Measurements from ENCODE around the gene UGT8. TPM values are rescaled to one million over a fixed set of nuclear protein-coding genes. Genes with fewer than 3 reads are reported as not detected.

Gene UGT8
- total and polyA plus RNA-seq, 4 donors = not detected

GRCh38 chr4:114658776-114659175 lies 60.2 kb downstream of the UGT8 start:
- Histone ChIP-seq H3K9me3 (ENCODE audit: control insufficient read depth in 4 of 4, low read length in 3 of 4) (no peaks in the 10 kb centered on the region), H3K36me3 (ENCODE audit: control insufficient read depth in 4 of 4, insufficient read depth in 3 of 4, low read depth in 1 of 4, low read length in 3 of 4) (no peaks in the 10 kb centered on the region), H3K27me3 (ENCODE audit: control insufficient read depth in 4 of 4, insufficient read depth in 4 of 4, low read length in 3 of 4) (peaks cover 0 to 3% (median 0%) of the 10 kb centered on the region in 4 donors), H3K4me1 (ENCODE audit: control insufficient read depth in 4 of 4, insufficient read depth in 4 of 4, low read length in 3 of 4) (no peaks in the 10 kb centered on the region), H3K27ac (ENCODE audit: low read depth in 1 of 2, low read length in 2 of 2) (no peak overlapping the region), H3K9ac (ENCODE audit: low read depth in 1 of 2, low read length in 2 of 2) (no peak overlapping the region), H3K4me3 (ENCODE audit: low read depth in 1 of 3, low read length in 3 of 3) (no peak overlapping the region)
- 75% methylated on average over 4 of the region's 4 CpGs for WGBS
- no peak for TF ChIP-seq FOXA2 (IDR thresholded peaks at IDR 0.05)
- no peak for TF ChIP-seq GABPA (IDR thresholded peaks at IDR 0.05 in 1 of 2, conservative IDR thresholded peaks at IDR 0.05 in 1 of 2)
- TF ChIP-seq FOXA1 (IDR thresholded peaks at IDR 0.05) = no peak
- no peak for TF ChIP-seq RXRA (IDR thresholded peaks at IDR 0.05)
- TF ChIP-seq ATF3 (IDR thresholded peaks at IDR 0.05) = no peak
- no peak for TF ChIP-seq HNF4G (IDR thresholded peaks at IDR 0.05)
- TF ChIP-seq HNF4A (conservative IDR thresholded peaks at IDR 0.05) = no peak
- no peak for TF ChIP-seq SP1 (IDR thresholded peaks at IDR 0.05)
- no peak for TF ChIP-seq JUND (IDR thresholded peaks at IDR 0.05)
- TF ChIP-seq NR2F2 (IDR thresholded peaks at IDR 0.05) = no peak
- no peak for TF ChIP-seq MAX (IDR thresholded peaks at IDR 0.05)
- TF ChIP-seq TAF1 (conservative IDR thresholded peaks at IDR 0.05) = no peak
- TF ChIP-seq ZBTB33 (IDR thresholded peaks at IDR 0.05) = no peak
- TF ChIP-seq CTCF (IDR thresholded peaks at IDR 0.05; ENCODE audit: low read depth, low read length, missing input control) = no peak
- TF ChIP-seq YY1 (IDR thresholded peaks at IDR 0.05) = no peak
- TF ChIP-seq EGR1 (IDR thresholded peaks at IDR 0.05; ENCODE audit: low read depth in 2 of 2) = no peak
- no peak for TF ChIP-seq RAD21 (IDR thresholded peaks at IDR 0.05)
- TF ChIP-seq REST (IDR thresholded peaks at IDR 0.05) = no peak
- DNase-seq (ENCODE audit: low spot score) = no peak

Data from liver (tissue), 9 donors.